ENCODE results near the gene TAX1BP3. TPM values are rescaled to one million over a fixed set of nuclear protein-coding genes. Genes with fewer than 3 reads are reported as not detected.
"Not testable (repeated sequence)": the region's sequence is repeated elsewhere in the genome, so short reads cannot be mapped to it uniquely, and the experiment has no call there.

Gene TAX1BP3
- total RNA-seq = 29.4 and 30.3 TPM in 2 replicates

GRCh38 chr17:3668279-3669084 is at the start of gene TAX1BP3, which contains the start of gene EMC6:
Gene TAX1BP3 (minus strand): TSS chr17:3668578. CDS start chr17:3668526, 52 bp downstream.
Gene EMC6 (plus strand): TSS chr17:3668812. CDS start chr17:3669147, 335 bp downstream.
- intact Hi-C loops (cut with micrococcal nuclease) = loop anchor here (1.0 to 5.0 kb wide), 4 partner anchors 32 to 224 kb away; partner anchors contain the start of genes CAMKK1, CTNS, HASPIN and SHPK

- intact Hi-C loops (cut with micrococcal nuclease) = no loop called here
Measured at GRCh38 chr17:3715296-3715695, 46.9 kb upstream of the TAX1BP3 start.

GRCh38 chr17:3712811-3713463 is 44.6 kb upstream of the TAX1BP3 start:
- intact Hi-C loops (cut with micrococcal nuclease) = loop anchor here (5.0 kb wide), 1 partner anchor 46 kb away; the partner anchor contains the start of genes EMC6 and TAX1BP3

- intact Hi-C loops (cut with micrococcal nuclease) = loop anchor here (1.0 to 5.0 kb wide), 3 partner anchors 12 to 44 kb away; partner anchors contain the start of genes EMC6, HASPIN, P2RX5 and TAX1BP3
Measured at GRCh38 chr17:3710951-3711383, 42.6 kb upstream of the TAX1BP3 start.

- intact Hi-C loops (cut with micrococcal nuclease) = no loop called here
Measured at GRCh38 chr17:3708366-3708765, 40.0 kb upstream of the TAX1BP3 start.

- intact Hi-C loops (cut with micrococcal nuclease) = not testable (repeated sequence)
Measured at GRCh38 chr17:3705718-3705984, 37.3 kb upstream of the TAX1BP3 start.

- intact Hi-C loops (cut with micrococcal nuclease) = no loop called here
Measured at GRCh38 chr17:3704931-3705717, 36.7 kb upstream of the TAX1BP3 start.

GRCh38 chr17:3702041-3702539 is 33.7 kb upstream of the TAX1BP3 start:
- intact Hi-C loops (cut with micrococcal nuclease) = not testable (repeated sequence)

- intact Hi-C loops (cut with micrococcal nuclease) = no loop called here
Measured at GRCh38 chr17:3699951-3700350, 31.6 kb upstream of the TAX1BP3 start.

GRCh38 chr17:3698139-3698538 is 29.8 kb upstream of the TAX1BP3 start:
- intact Hi-C loops (cut with micrococcal nuclease) = no loop called here

- intact Hi-C loops (cut with micrococcal nuclease) = no loop called here
Measured at GRCh38 chr17:3697103-3697476, 28.7 kb upstream of the TAX1BP3 start.

GRCh38 chr17:3695723-3696411 is 27.5 kb upstream of the TAX1BP3 start, which contains the start of gene P2RX5:
Gene P2RX5 (minus strand): TSS chr17:3696155. CDS start chr17:3696005, 150 bp downstream.
- intact Hi-C loops (cut with micrococcal nuclease) = loop anchor here (1.0 kb wide), 2 partner anchors 15 to 27 kb away; partner anchors contain the start of gene HASPIN

- intact Hi-C loops (cut with micrococcal nuclease) = no loop called here
Measured at GRCh38 chr17:3695129-3695722, 26.8 kb upstream of the TAX1BP3 start.

GRCh38 chr17:3693829-3694231 is 25.5 kb upstream of the TAX1BP3 start:
- intact Hi-C loops (cut with micrococcal nuclease) = no loop called here

- intact Hi-C loops (cut with micrococcal nuclease) = no loop called here
Measured at GRCh38 chr17:3693141-3693540, 24.8 kb upstream of the TAX1BP3 start.

- intact Hi-C loops (cut with micrococcal nuclease) = no loop called here
Measured at GRCh38 chr17:3692346-3692745, 24.0 kb upstream of the TAX1BP3 start.

- intact Hi-C loops (cut with micrococcal nuclease) = no loop called here
Measured at GRCh38 chr17:3691617-3692067, 23.3 kb upstream of the TAX1BP3 start.

GRCh38 chr17:3690094-3690715 is 21.8 kb upstream of the TAX1BP3 start:
- intact Hi-C loops (cut with micrococcal nuclease) = no loop called here

- intact Hi-C loops (cut with micrococcal nuclease) = no loop called here
Measured at GRCh38 chr17:3689262-3690093, 21.1 kb upstream of the TAX1BP3 start.
